Measurements from ENCODE around the gene DDTL.

- TF ChIP-seq POLR2A (IDR thresholded peaks at IDR 0.05): no peak
- TF ChIP-seq, protein P1, sequence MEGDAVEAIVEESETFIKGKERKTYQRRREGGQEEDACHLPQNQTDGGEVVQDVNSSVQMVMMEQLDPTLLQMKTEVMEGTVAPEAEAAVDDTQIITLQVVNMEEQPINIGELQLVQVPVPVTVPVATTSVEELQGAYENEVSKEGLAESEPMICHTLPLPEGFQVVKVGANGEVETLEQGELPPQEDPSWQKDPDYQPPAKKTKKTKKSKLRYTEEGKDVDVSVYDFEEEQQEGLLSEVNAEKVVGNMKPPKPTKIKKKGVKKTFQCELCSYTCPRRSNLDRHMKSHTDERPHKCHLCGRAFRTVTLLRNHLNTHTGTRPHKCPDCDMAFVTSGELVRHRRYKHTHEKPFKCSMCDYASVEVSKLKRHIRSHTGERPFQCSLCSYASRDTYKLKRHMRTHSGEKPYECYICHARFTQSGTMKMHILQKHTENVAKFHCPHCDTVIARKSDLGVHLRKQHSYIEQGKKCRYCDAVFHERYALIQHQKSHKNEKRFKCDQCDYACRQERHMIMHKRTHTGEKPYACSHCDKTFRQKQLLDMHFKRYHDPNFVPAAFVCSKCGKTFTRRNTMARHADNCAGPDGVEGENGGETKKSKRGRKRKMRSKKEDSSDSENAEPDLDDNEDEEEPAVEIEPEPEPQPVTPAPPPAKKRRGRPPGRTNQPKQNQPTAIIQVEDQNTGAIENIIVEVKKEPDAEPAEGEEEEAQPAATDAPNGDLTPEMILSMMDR (IDR thresholded peaks at IDR 0.05): no peak
Observed at GRCh38 chr22:23926561-23926960, 40.1 kb upstream of the DDTL start.

Data from upper lobe of left lung (tissue), 4 donors.